IgD-negative memory B cell (primary cell): ENCODE results near the gene CNTNAP5. TPM values are rescaled to one million over a fixed set of nuclear protein-coding genes. Genes with fewer than 3 reads are reported as not detected.

Experiments
- H3K27ac Mint-ChIP-seq, 3 donors: one replicate each; pipeline ENCODE4 v1.8.0; 2020 to 2022; ENCODE audit warnings: mild to moderate bottlenecking in 3 of 3, mixed read lengths in 3 of 3, moderate library complexity in 1 of 3
- H3K27me3 Mint-ChIP-seq: one replicate; pipeline ENCODE4 v1.8.0; 2021; ENCODE audit warnings: mixed read lengths
- H3K36me3 Mint-ChIP-seq: one replicate; pipeline ENCODE4 v1.8.0; 2020; ENCODE audit warnings: mild to moderate bottlenecking, mixed read lengths
- H3K4me1 Mint-ChIP-seq, 3 donors: one replicate each; pipeline ENCODE4 v1.8.0; 2020 to 2022; ENCODE audit warnings: mixed read lengths in 3 of 3, mild to moderate bottlenecking in 1 of 3
- H3K4me3 Mint-ChIP-seq, 4 donors: one replicate each; pipeline ENCODE4 v1.8.0; 2020 to 2022; ENCODE audit warnings: mild to moderate bottlenecking in 4 of 4, mixed read lengths in 4 of 4, moderate library complexity in 3 of 4
- H3K9me3 Mint-ChIP-seq, 3 donors: one replicate each; pipeline ENCODE4 v1.8.0; 2020 to 2021; ENCODE audit warnings: mixed read lengths in 3 of 3, mild to moderate bottlenecking in 1 of 3
- polyA plus RNA-seq: library from polyadenylated mRNA; unstranded; fragments of 300-500 nt; fragmentation: Illumina TruSeq; gene quantifications from one replicate; pipeline ENCODE4 v1.2.3, GENCODE V29; 2021

The CNTNAP5 gene
- polyA plus RNA-seq, 1 donor from 2014 or later, result not detected

GRCh38 chr2:124698979-124699565 lies 674.0 kb downstream of the CNTNAP5 start:
- H3K4me3 Mint-ChIP-seq, result no peak overlapping the region
- peaks cover 0 to 2% (median 1%) of the 10 kb centered on the region in 3 donors for H3K9me3 Mint-ChIP-seq
- H3K36me3 Mint-ChIP-seq, result no peaks in the 10 kb centered on the region
- H3K27ac Mint-ChIP-seq, result no peak overlapping the region
- H3K27me3 Mint-ChIP-seq, result no peaks in the 10 kb centered on the region
- H3K4me1 Mint-ChIP-seq, result no peaks in the 10 kb centered on the region

- H3K4me1 Mint-ChIP-seq, result no peaks in the 10 kb centered on the region
- no peak overlapping the region for H3K4me3 Mint-ChIP-seq
- H3K36me3 Mint-ChIP-seq, result no peaks in the 10 kb centered on the region
- no peaks in the 10 kb centered on the region for H3K27me3 Mint-ChIP-seq
- H3K27ac Mint-ChIP-seq, result no peak overlapping the region
- H3K9me3 Mint-ChIP-seq, result peaks cover 0 to 2% (median 1%) of the 10 kb centered on the region in 3 donors
These were observed 677.7 kb downstream of the CNTNAP5 start for GRCh38 chr2:124702777-124703176.

- H3K36me3 Mint-ChIP-seq, result no peaks in the 10 kb centered on the region
- H3K4me3 Mint-ChIP-seq, result no peak overlapping the region
- H3K9me3 Mint-ChIP-seq, result peaks cover 0 to 3% (median 0%) of the 10 kb centered on the region in 3 donors
- no peaks in the 10 kb centered on the region for H3K27me3 Mint-ChIP-seq
- H3K27ac Mint-ChIP-seq, result no peak overlapping the region
- no peaks in the 10 kb centered on the region for H3K4me1 Mint-ChIP-seq
These were observed 679.2 kb downstream of the CNTNAP5 start for GRCh38 chr2:124704071-124704925.

- no peaks in the 10 kb centered on the region for H3K36me3 Mint-ChIP-seq
- H3K4me3 Mint-ChIP-seq, result no peak overlapping the region
- no peak overlapping the region for H3K27ac Mint-ChIP-seq
- H3K27me3 Mint-ChIP-seq, result no peaks in the 10 kb centered on the region
- H3K4me1 Mint-ChIP-seq, result no peaks in the 10 kb centered on the region
- peaks cover 0 to 2% (median 0%) of the 10 kb centered on the region in 3 donors for H3K9me3 Mint-ChIP-seq
These were observed 683.6 kb downstream of the CNTNAP5 start for GRCh38 chr2:124708661-124709060.

GRCh38 chr2:124713969-124714368 lies 688.9 kb downstream of the CNTNAP5 start:
- Mint-ChIP-seq H3K4me1 (no peaks in the 10 kb centered on the region), H3K4me3 (no peak overlapping the region), H3K27me3 (no peaks in the 10 kb centered on the region), H3K9me3 (peaks cover 0 to 2% (median 0%) of the 10 kb centered on the region in 3 donors), H3K27ac (no peak overlapping the region), H3K36me3 (peaks cover 2% of the 10 kb centered on the region)

GRCh38 chr2:124725187-124725586 lies 700.1 kb downstream of the CNTNAP5 start:
- Mint-ChIP-seq H3K27me3 (no peaks in the 10 kb centered on the region), H3K36me3 (no peaks in the 10 kb centered on the region), H3K9me3 (peaks cover 0 to 10% (median 1%) of the 10 kb centered on the region in 3 donors), H3K4me1 (no peaks in the 10 kb centered on the region), H3K4me3 (no peak overlapping the region), H3K27ac (no peak overlapping the region)

- no peaks in the 10 kb centered on the region for H3K27me3 Mint-ChIP-seq
- H3K4me3 Mint-ChIP-seq, result no peak overlapping the region
- H3K36me3 Mint-ChIP-seq, result no peaks in the 10 kb centered on the region
- H3K27ac Mint-ChIP-seq, result no peak overlapping the region
- no peaks in the 10 kb centered on the region for H3K4me1 Mint-ChIP-seq
- H3K9me3 Mint-ChIP-seq, result peaks cover 0 to 6% (median 3%) of the 10 kb centered on the region in 3 donors
These were observed 715.5 kb downstream of the CNTNAP5 start for GRCh38 chr2:124740636-124741035.

GRCh38 chr2:124753842-124754241 lies 728.8 kb downstream of the CNTNAP5 start:
- no peaks in the 10 kb centered on the region for H3K4me1 Mint-ChIP-seq
- H3K9me3 Mint-ChIP-seq, result peaks cover 0 to 7% (median 2%) of the 10 kb centered on the region in 3 donors
- no peaks in the 10 kb centered on the region for H3K36me3 Mint-ChIP-seq
- no peak overlapping the region for H3K4me3 Mint-ChIP-seq
- no peaks in the 10 kb centered on the region for H3K27me3 Mint-ChIP-seq
- H3K27ac Mint-ChIP-seq, result no peak overlapping the region

GRCh38 chr2:124755386-124755785 lies 730.3 kb downstream of the CNTNAP5 start:
- Mint-ChIP-seq H3K4me3 (no peak overlapping the region), H3K9me3 (peaks cover 0 to 7% (median 2%) of the 10 kb centered on the region in 3 donors), H3K4me1 (no peaks in the 10 kb centered on the region), H3K27me3 (no peaks in the 10 kb centered on the region), H3K27ac (no peak overlapping the region), H3K36me3 (no peaks in the 10 kb centered on the region)

- H3K4me3 Mint-ChIP-seq, result no peak overlapping the region
- H3K27me3 Mint-ChIP-seq, result no peaks in the 10 kb centered on the region
- H3K36me3 Mint-ChIP-seq, result no peaks in the 10 kb centered on the region
- no peak overlapping the region for H3K27ac Mint-ChIP-seq
- no peaks in the 10 kb centered on the region for H3K4me1 Mint-ChIP-seq
- H3K9me3 Mint-ChIP-seq, result peaks cover 0 to 7% (median 2%) of the 10 kb centered on the region in 3 donors
These were observed 731.0 kb downstream of the CNTNAP5 start for GRCh38 chr2:124756048-124756447.

- H3K9me3 Mint-ChIP-seq, result peaks cover 0 to 7% (median 2%) of the 10 kb centered on the region in 3 donors
- no peak overlapping the region for H3K27ac Mint-ChIP-seq
- no peaks in the 10 kb centered on the region for H3K36me3 Mint-ChIP-seq
- H3K27me3 Mint-ChIP-seq, result no peaks in the 10 kb centered on the region
- H3K4me1 Mint-ChIP-seq, result no peaks in the 10 kb centered on the region
- no peak overlapping the region for H3K4me3 Mint-ChIP-seq
These were observed 737.3 kb downstream of the CNTNAP5 start for GRCh38 chr2:124762388-124762787.

GRCh38 chr2:124763611-124764010 lies 738.5 kb downstream of the CNTNAP5 start:
- H3K4me1 Mint-ChIP-seq, result no peaks in the 10 kb centered on the region
- no peak overlapping the region for H3K27ac Mint-ChIP-seq
- no peaks in the 10 kb centered on the region for H3K27me3 Mint-ChIP-seq
- no peaks in the 10 kb centered on the region for H3K36me3 Mint-ChIP-seq
- H3K9me3 Mint-ChIP-seq, result peaks cover 0 to 2% (median under 1%) of the 10 kb centered on the region in 3 donors
- no peak overlapping the region for H3K4me3 Mint-ChIP-seq

GRCh38 chr2:124774781-124775180 lies 749.7 kb downstream of the CNTNAP5 start:
- no peaks in the 10 kb centered on the region for H3K36me3 Mint-ChIP-seq
- H3K9me3 Mint-ChIP-seq, result peaks cover 2 to 10% (median 3%) of the 10 kb centered on the region in 3 donors
- no peaks in the 10 kb centered on the region for H3K4me1 Mint-ChIP-seq
- no peak overlapping the region for H3K4me3 Mint-ChIP-seq
- H3K27me3 Mint-ChIP-seq, result no peaks in the 10 kb centered on the region
- no peak overlapping the region for H3K27ac Mint-ChIP-seq

- Mint-ChIP-seq H3K27me3 (no peaks in the 10 kb centered on the region), H3K4me3 (no peak overlapping the region), H3K4me1 (no peaks in the 10 kb centered on the region), H3K9me3 (peaks cover 2 to 8% (median 3%) of the 10 kb centered on the region in 3 donors), H3K36me3 (no peaks in the 10 kb centered on the region), H3K27ac (no peak overlapping the region)
These were observed 751.2 kb downstream of the CNTNAP5 start for GRCh38 chr2:124776332-124776731.

- Mint-ChIP-seq H3K27ac (no peak overlapping the region), H3K27me3 (no peaks in the 10 kb centered on the region), H3K36me3 (no peaks in the 10 kb centered on the region), H3K4me1 (no peaks in the 10 kb centered on the region), H3K4me3 (no peak overlapping the region), H3K9me3 (peaks cover 0 to 3% (median 2%) of the 10 kb centered on the region in 3 donors)
These were observed 753.0 kb downstream of the CNTNAP5 start for GRCh38 chr2:124778076-124778475.
